HG03280 (cell line): Measurements from ENCODE around the gene STK39.

Experiments used
- ATAC-seq: cut with Tn5 transposase; IDR thresholded peaks from one replicate; pipeline ENCODE4 v1.9.1; 2021; ENCODE audit warnings: mild to moderate bottlenecking, moderate library complexity; ENCODE audit not compliant: unreplicated experiment

The STK39 gene

GRCh38 chr2:168058675-168059074 is 188.7 kb downstream of the STK39 start:
- ATAC-seq = no peak

DNA sequence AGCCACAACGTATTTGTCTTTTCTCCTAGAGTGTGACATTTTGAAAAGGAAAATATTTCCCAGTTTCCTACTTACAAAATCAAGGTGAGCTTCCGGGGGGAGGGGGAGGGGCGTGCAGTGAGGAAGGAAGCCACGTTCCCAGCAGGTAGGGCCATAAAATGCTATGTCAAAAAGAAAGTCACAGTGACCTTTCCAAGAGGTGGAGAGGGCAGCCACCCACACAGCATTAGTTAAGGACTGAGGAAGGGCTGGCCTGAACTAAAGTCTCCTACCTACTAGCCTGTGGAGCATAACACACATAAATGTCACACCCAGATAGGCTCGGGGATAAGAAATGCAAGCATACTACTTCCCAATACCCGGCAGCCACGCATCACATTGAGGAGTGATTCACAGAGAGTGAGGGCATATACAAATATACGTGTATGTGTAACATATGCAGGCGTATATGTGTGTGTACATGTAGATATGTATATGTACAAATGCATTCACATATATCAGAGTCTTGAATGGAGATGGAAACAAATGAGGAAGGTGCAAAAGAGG is 191.1 kb downstream of the STK39 start:
- ATAC-seq = no peak

- ATAC-seq = no peak
Measured at GRCh38 chr2:168054657-168055056, 192.7 kb downstream of the STK39 start.

GRCh38 chr2:168053676-168054075 is 193.7 kb downstream of the STK39 start:
- no peak for ATAC-seq

DNA sequence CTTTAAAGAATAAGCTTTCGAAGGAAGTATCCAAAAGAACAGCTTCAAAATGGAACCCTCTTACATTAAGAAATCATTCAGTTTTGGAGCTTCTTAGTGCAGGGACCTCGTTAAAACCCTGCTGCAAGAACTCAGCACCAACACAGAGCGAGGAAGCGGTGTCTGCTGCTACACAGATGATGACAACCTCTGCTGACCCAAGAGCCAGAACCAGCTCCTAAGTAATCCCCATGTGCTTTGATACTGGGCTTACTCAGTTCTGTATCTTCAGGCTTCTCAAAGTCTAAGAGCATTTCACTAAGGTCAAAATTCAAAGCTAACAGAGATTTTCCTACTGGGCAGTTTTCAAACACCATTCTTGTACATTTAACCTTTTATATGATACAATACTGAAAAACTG is 194.6 kb downstream of the STK39 start:
- no peak for ATAC-seq

GRCh38 chr2:168050377-168050776 is 197.0 kb downstream of the STK39 start:
- no peak for ATAC-seq

- no peak for ATAC-seq
Measured at GRCh38 chr2:168049609-168050008, 197.8 kb downstream of the STK39 start.

DNA sequence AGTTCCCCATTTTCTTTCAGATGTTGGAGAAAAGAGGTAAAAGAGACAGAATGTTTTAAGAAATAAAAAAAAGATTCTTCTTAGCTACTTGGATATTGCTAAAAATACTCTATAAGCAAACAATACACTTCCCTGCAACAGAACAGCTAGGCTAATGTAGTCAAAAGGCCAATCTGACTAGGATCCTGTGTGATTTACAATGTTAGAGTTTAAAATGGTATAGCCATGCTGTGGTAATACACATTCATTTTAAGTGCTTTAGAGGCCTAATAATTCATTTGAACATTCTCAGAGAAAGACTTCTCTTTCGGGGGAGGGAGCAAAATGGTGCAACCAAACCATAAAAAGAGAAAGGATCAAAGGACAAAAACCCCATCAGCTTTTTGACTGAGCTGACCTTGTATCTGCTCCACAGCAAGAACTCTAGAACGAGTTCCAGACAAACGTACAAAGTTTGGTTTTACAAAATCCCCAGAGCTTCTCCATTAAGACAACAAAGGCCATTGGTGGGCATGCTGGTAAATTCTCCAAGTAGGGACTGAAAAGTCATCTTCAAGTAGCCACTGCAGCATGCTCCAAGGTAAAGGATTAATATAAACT is 200.2 kb downstream of the STK39 start:
- ATAC-seq = no peak

GRCh38 chr2:168044579-168044978 is 202.8 kb downstream of the STK39 start:
- ATAC-seq = no peak

GRCh38 chr2:168044176-168044575 is 203.2 kb downstream of the STK39 start:
- no peak for ATAC-seq

- ATAC-seq = peak; percentile 73
Measured at GRCh38 chr2:168042127-168042824, 205.1 kb downstream of the STK39 start.

DNA sequence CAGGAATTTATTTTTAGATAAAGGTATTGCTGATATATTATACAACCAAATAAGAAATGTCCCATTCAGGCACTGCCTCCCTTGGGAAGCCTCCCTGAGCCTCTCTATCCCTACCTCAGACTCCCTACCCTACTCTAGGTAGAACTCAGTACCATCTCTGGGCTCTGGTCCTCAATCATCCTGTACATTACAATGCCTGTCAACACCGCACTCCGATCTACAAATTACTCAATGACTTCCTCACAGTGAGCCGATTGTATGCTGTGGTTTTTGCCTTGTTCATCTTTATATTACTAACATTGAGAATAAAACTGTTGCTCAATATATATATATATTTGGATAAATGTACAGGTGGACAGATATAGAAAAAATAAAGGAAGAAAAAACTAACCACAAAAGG is 207.5 kb downstream of the STK39 start:
- no peak for ATAC-seq

GRCh38 chr2:168037778-168038177 is 209.6 kb downstream of the STK39 start:
- no peak for ATAC-seq

GRCh38 chr2:168035458-168035857 is 211.9 kb downstream of the STK39 start:
- peak; percentile 61 for ATAC-seq

- no peak for ATAC-seq
Measured at GRCh38 chr2:168034616-168035015, 212.8 kb downstream of the STK39 start.

DNA sequence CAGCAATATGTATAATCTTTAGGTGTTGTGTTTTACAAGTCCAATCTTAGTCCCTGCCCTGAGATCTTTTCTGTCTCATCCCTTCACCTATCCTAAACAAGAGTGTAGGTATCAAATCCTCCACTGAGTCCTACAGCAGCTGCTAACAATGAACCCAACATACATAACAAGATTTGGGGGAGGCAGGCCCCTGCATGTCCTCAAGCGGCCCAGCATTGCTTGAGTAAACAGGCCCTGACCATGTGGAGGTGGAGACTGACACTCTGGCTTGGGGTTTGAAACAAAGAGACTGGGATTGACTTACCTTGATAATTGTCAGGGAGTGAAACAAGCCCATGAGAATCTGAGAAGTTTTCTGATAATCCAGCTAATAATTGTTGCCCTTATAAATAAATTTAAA is 213.4 kb downstream of the STK39 start:
- no peak for ATAC-seq

DNA sequence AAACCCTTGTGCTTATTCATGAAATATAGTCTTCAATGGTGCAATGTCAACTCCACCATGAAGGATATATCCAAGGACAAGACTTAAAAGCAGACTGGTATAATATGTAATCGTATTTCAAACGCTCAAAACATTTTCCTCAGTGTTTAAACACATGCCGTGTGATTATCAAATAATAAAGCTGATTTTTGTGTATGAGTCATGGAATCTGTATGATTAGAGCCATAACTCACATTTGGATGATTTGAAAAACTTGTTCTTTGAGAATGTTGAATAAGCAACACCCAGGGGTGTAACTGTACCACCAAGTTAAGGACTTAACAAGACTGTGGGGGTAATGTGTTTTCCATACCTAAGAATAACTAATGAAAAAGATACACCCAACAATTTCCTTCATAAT is 215.3 kb downstream of the STK39 start:
- ATAC-seq = no peak

- peak; percentile 60 for ATAC-seq
Measured at GRCh38 chr2:168030862-168031624, 216.4 kb downstream of the STK39 start.

GRCh38 chr2:168029071-168029470 is 218.3 kb downstream of the STK39 start:
- ATAC-seq = no peak

GRCh38 chr2:168028362-168028761 is 219.0 kb downstream of the STK39 start:
- no peak for ATAC-seq

- no peak for ATAC-seq
Measured at GRCh38 chr2:168025487-168026202, 221.8 kb downstream of the STK39 start.
